Karpas-422 (cell line): Measurements from ENCODE around the gene TOMM6. TPM values are rescaled to one million over a fixed set of nuclear protein-coding genes. Genes with fewer than 3 reads are reported as not detected.

Source experiments
- DNase-seq: peaks from one replicate; pipeline ENCODE4 v3.0.0-alpha.2; 2015
- H2AFZ ChIP-seq: fragments of 200-600 bp; sonication (generic); 2 replicates; pipeline ENCODE4 v1.6.1; 2014; ENCODE audit warnings: antibody characterized with exemption, low read length, mixed read lengths
- H3K27ac ChIP-seq: fragments of 200-600 bp; sonication (generic); 2 replicates; pipeline ENCODE4 v1.5.1; 2014; ENCODE audit warnings: mild to moderate bottlenecking, low read length, moderate library complexity
- H3K27me3 ChIP-seq: fragments of 200-600 bp; sonication (generic); 2 replicates; pipeline ENCODE4 v1.6.1; 2014; ENCODE audit warnings: low read length, mixed read lengths
- H3K36me3 ChIP-seq: fragments of 200-600 bp; sonication (generic); 2 replicates; pipeline ENCODE4 v1.6.1; 2014; ENCODE audit warnings: low read length, mixed read lengths; ENCODE audit not compliant: insufficient read depth
- H3K4me1 ChIP-seq: fragments of 200-600 bp; sonication (generic); 2 replicates; pipeline ENCODE4 v1.6.1; 2014; ENCODE audit warnings: mild to moderate bottlenecking, low read length, mixed read lengths
- H3K4me2 ChIP-seq: fragments of 200-600 bp; sonication (generic); 2 replicates; pipeline ENCODE4 v1.6.1; 2014; ENCODE audit warnings: low read length, low read depth, mild to moderate bottlenecking; ENCODE audit not compliant: poor library complexity, severe bottlenecking
- H3K4me3 ChIP-seq: fragments of 200-600 bp; sonication (generic); 2 replicates; pipeline ENCODE4 v1.5.1; 2014; ENCODE audit warnings: mild to moderate bottlenecking, antibody characterized with exemption, low read length, mixed read lengths
- H3K79me2 ChIP-seq: fragments of 200-600 bp; sonication (generic); 2 replicates; pipeline ENCODE4 v1.6.1; 2014; ENCODE audit warnings: mild to moderate bottlenecking, low read length, mixed read lengths
- H3K9ac ChIP-seq: fragments of 200-600 bp; sonication (generic); 2 replicates; pipeline ENCODE4 v1.6.0; 2014; ENCODE audit warnings: low read length
- H3K9me2 ChIP-seq: fragments of 200-600 bp; sonication (generic), shearing (Covaris generic); replicated peaks from 2 replicates; pipeline ENCODE4 v1.6.0; 2014; ENCODE audit warnings: mild to moderate bottlenecking, low read length, moderate library complexity; ENCODE audit not compliant: insufficient read depth
- H3K9me3 ChIP-seq: fragments of 300-700, 200-600 bp; sonication (generic); 2 replicates; pipeline ENCODE4 v1.6.1; 2014; ENCODE audit warnings: low read length, mixed read lengths
- H4K20me1 ChIP-seq: fragments of 200-600 bp; sonication (generic); 2 replicates; pipeline ENCODE4 v1.6.1; 2014; ENCODE audit warnings: mild to moderate bottlenecking, antibody characterized with exemption, low read length, low read depth; ENCODE audit not compliant: insufficient read depth
- total RNA-seq: library from RNA; depleted of rRNA; stranded (reverse); fragments of >200 nt; shearing (Covaris generic); gene quantifications from 2 replicates; pipeline ENCODE4 v1.2.3, GENCODE V29; 2014; ENCODE audit warnings: low replicate concordance

The TOMM6 gene
- total RNA-seq, 1 experiment from 2014 or later, result 229 TPM

DNA sequence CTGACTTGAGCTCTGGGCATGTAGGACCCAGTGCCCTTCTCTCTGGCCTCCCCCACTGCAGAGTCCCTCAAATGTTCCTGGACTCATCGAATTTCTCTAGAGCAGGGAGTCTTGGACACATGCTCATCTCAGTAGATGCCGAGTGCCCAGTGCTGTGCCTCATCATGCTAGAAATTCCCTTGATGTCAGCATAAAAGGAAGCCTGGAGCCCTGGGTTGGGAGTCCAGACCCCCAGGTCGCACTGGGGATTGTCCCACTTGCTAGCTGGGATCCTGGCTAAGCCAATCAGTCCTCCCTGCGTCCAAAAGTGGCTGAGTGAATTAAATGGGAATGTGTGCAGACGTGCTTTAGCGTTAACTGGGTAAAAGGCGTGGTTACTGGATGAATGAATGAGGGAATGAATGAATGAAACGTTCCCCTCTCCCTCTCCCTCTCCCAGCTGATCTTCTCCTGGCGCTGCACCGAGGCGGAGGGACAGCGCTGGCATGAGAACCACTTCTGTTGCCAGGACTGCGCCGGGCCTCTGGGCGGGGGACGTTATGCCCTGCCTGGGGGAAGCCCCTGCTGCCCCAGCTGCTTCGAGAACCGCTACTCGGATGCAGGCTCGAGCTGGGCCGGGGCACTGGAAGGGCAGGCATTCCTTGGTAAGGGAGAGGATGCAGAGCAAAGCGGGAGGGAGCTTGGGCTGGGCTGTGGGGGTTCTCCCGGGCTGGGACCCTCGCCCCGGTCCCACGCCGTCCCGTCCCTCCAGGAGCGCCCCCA lies 1.6 kb upstream of the TOMM6 start:
- H3K4me3 ChIP-seq, result peak overlapping the region; percentile 81
- H3K36me3 ChIP-seq, result peaks cover 21% of the 10 kb centered on the region; the same call in 1 of the 2 replicates
- peaks cover 23% of the 10 kb centered on the region for H3K79me2 ChIP-seq
- H2AFZ ChIP-seq, result 0 out of 2 replicates have a peak overlapping the region, but pooled peaks have one; percentile 16
- peaks cover 5% of the 10 kb centered on the region; the same call in 1 of the 2 replicates for H4K20me1 ChIP-seq
- peak overlapping the region; percentile 68 for H3K4me2 ChIP-seq
- H3K9me3 ChIP-seq, result no peaks in the 10 kb centered on the region
- peak overlapping the region; percentile 89 for H3K9ac ChIP-seq
- no peaks in the 10 kb centered on the region for H3K9me2 ChIP-seq
- peaks cover 41% of the 10 kb centered on the region for H3K4me1 ChIP-seq
- no peaks in the 10 kb centered on the region for H3K27me3 ChIP-seq
- no peak overlapping the region for H3K27ac ChIP-seq
- no peak for DNase-seq

- no peaks in the 10 kb centered on the region for H3K9me2 ChIP-seq
- H3K9ac ChIP-seq, result peak overlapping the region; percentile 89
- H4K20me1 ChIP-seq, result peaks cover 5% of the 10 kb centered on the region; the same call in 1 of the 2 replicates
- peak overlapping the region; percentile 80 for H3K27ac ChIP-seq
- peaks cover 33% of the 10 kb centered on the region for H3K4me1 ChIP-seq
- H3K4me2 ChIP-seq, result peak overlapping the region; percentile 68
- H3K4me3 ChIP-seq, result peak overlapping the region; percentile 81
- peaks cover 23% of the 10 kb centered on the region for H3K79me2 ChIP-seq
- H3K27me3 ChIP-seq, result no peaks in the 10 kb centered on the region
- peak; percentile 95 for DNase-seq
- peak overlapping the region; percentile 69; the same call in 1 of the 2 replicates for H2AFZ ChIP-seq
- peaks cover 22% of the 10 kb centered on the region; the same call in 1 of the 2 replicates for H3K36me3 ChIP-seq
- H3K9me3 ChIP-seq, result no peaks in the 10 kb centered on the region
Observed at GRCh38 chr6:41786451-41787218, 859 bp upstream of the TOMM6 start.

DNA sequence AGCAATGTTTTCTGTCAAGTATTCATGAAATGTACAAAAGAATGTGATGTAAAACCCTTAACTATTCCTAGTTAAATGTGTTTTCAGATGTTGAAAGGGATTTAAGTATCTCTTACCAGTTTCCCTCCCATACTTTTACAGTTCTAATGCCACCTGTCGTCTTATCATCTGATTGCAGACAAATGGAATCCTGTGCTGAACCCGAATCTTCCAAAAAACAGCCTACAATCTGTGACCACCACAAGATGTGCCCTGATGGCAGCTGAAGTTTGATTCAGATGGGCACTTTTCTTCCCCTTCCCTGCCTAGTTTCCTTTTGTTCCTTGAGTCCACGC lies 1.9 kb downstream of the TOMM6 start:
- Histone ChIP-seq H3K4me2 (peak overlapping the region; percentile 68), H3K36me3 (peaks cover 22% of the 10 kb centered on the region; the same call in 1 of the 2 replicates), H3K4me3 (peak overlapping the region; percentile 81; the same call in 1 of the 2 replicates), H3K9me2 (no peaks in the 10 kb centered on the region), H3K79me2 (peaks cover 23% of the 10 kb centered on the region), H3K9ac (peak overlapping the region; percentile 10; the same call in 1 of the 2 replicates), H3K9me3 (no peaks in the 10 kb centered on the region), H4K20me1 (peaks cover 5% of the 10 kb centered on the region; the same call in 1 of the 2 replicates), H3K27ac (no peak overlapping the region), H3K4me1 (peaks cover 31% of the 10 kb centered on the region), H3K27me3 (no peaks in the 10 kb centered on the region), H2AFZ (no peak overlapping the region)
- no peak for DNase-seq

GRCh38 chr6:41790045-41790444 lies 2.6 kb downstream of the TOMM6 start:
- peaks cover under 1% of the 10 kb centered on the region; the same call in 1 of the 2 replicates for H4K20me1 ChIP-seq
- no peaks in the 10 kb centered on the region for H3K9me2 ChIP-seq
- peaks cover 24% of the 10 kb centered on the region for H3K4me1 ChIP-seq
- H3K79me2 ChIP-seq, result peaks cover 23% of the 10 kb centered on the region
- no peak overlapping the region for H3K27ac ChIP-seq
- H2AFZ ChIP-seq, result no peak overlapping the region
- H3K27me3 ChIP-seq, result no peaks in the 10 kb centered on the region
- H3K4me3 ChIP-seq, result no peak overlapping the region
- H3K9me3 ChIP-seq, result no peaks in the 10 kb centered on the region
- no peak overlapping the region for H3K4me2 ChIP-seq
- no peak overlapping the region for H3K9ac ChIP-seq
- peaks cover 22% of the 10 kb centered on the region; the same call in 1 of the 2 replicates for H3K36me3 ChIP-seq
- no peak for DNase-seq

DNA sequence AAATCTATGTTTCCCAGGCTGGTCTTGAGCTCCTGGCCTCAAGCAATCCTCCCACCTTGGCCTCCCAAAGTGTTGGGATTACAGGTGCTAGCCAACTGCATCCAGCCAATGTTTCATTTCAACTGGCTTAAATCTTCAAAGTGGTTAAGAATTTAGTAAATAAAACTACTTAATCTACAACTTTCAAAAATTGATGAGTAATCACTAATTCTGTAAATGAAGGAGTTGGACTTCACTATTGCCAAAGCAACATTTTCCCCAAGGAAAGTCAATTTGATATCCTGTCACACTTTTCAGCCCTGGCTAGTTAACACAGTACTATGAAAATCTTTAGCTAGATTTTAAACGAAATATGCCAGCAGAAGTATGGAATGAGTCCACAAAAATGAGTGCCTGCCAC lies 3.8 kb downstream of the TOMM6 start:
- Histone ChIP-seq H3K9me2 (no peaks in the 10 kb centered on the region), H3K4me1 (peaks cover 12% of the 10 kb centered on the region), H4K20me1 (no peaks in the 10 kb centered on the region), H3K9ac (no peak overlapping the region), H3K4me3 (no peak overlapping the region), H3K9me3 (no peaks in the 10 kb centered on the region), H2AFZ (no peak overlapping the region), H3K27me3 (no peaks in the 10 kb centered on the region), H3K27ac (no peak overlapping the region), H3K79me2 (peaks cover 23% of the 10 kb centered on the region), H3K4me2 (no peak overlapping the region), H3K36me3 (peaks cover 22% of the 10 kb centered on the region; the same call in 1 of the 2 replicates)
- DNase-seq, result no peak

DNA sequence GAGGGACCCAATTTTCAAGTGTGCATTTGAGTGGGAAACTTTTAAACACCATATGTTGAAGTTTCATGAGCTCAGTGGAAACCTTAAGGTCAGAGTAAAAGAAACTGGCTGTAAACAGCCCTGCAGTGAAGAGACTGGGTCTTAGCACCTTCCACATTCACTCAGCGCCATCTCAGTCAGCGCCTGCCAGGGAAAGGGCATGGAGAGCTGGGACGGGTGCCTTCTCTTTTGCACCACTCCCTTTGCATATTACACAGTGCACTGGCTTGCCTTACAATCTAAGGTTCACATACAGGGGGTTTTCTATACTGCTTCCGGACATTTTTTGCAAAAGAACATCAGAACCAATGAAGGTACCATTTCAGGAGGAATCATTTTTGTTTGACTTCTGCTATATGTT lies 4.5 kb downstream of the TOMM6 start:
- no peaks in the 10 kb centered on the region for H3K9me2 ChIP-seq
- DNase-seq, result no peak
- no peak overlapping the region for H3K27ac ChIP-seq
- no peaks in the 10 kb centered on the region for H3K27me3 ChIP-seq
- H3K4me2 ChIP-seq, result no peak overlapping the region
- no peak overlapping the region for H2AFZ ChIP-seq
- H3K4me1 ChIP-seq, result peaks cover 12% of the 10 kb centered on the region
- no peaks in the 10 kb centered on the region for H3K9me3 ChIP-seq
- peaks cover 23% of the 10 kb centered on the region for H3K79me2 ChIP-seq
- no peaks in the 10 kb centered on the region for H4K20me1 ChIP-seq
- no peak overlapping the region for H3K4me3 ChIP-seq
- no peak overlapping the region for H3K9ac ChIP-seq
- peaks cover 22% of the 10 kb centered on the region; the same call in 1 of the 2 replicates for H3K36me3 ChIP-seq

DNA sequence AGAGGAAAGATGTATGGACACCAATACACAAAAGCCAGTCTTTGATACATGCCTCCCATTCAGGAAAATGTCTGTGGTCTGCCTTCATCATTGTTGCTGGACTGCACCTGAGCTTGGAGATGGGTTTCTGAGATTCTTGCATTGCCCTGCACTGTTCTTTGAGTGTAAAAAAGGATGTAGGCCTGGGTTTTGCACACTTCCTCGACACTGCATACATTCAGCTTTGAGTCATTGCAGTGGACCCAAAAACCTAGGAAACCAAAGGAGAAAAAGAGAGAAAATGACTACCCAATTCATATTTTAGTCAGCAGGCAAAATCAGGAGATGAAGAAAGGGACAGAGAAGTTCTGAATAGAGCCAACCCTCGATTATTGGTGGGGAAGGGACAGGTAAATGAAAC lies 9.0 kb downstream of the TOMM6 start:
- no peaks in the 10 kb centered on the region; the same call in 1 of the 2 replicates for H3K36me3 ChIP-seq
- no peak overlapping the region for H3K4me2 ChIP-seq
- no peak overlapping the region for H3K9ac ChIP-seq
- H3K79me2 ChIP-seq, result peaks cover 12% of the 10 kb centered on the region
- no peak for DNase-seq
- H3K27me3 ChIP-seq, result no peaks in the 10 kb centered on the region
- H3K9me3 ChIP-seq, result no peaks in the 10 kb centered on the region
- no peaks in the 10 kb centered on the region for H4K20me1 ChIP-seq
- no peak overlapping the region for H2AFZ ChIP-seq
- no peaks in the 10 kb centered on the region for H3K4me1 ChIP-seq
- H3K9me2 ChIP-seq, result no peaks in the 10 kb centered on the region
- no peak overlapping the region for H3K27ac ChIP-seq
- H3K4me3 ChIP-seq, result no peak overlapping the region
